Measurements from ENCODE around the gene ZNF670.
A peak's percentile ranks its signal among the peaks of the same experiment; 100 is the strongest.
"Not testable (repeated sequence)": the region's sequence is repeated elsewhere in the genome, so short reads cannot be mapped to it uniquely, and the experiment has no call there.

Gene ZNF670

DNA sequence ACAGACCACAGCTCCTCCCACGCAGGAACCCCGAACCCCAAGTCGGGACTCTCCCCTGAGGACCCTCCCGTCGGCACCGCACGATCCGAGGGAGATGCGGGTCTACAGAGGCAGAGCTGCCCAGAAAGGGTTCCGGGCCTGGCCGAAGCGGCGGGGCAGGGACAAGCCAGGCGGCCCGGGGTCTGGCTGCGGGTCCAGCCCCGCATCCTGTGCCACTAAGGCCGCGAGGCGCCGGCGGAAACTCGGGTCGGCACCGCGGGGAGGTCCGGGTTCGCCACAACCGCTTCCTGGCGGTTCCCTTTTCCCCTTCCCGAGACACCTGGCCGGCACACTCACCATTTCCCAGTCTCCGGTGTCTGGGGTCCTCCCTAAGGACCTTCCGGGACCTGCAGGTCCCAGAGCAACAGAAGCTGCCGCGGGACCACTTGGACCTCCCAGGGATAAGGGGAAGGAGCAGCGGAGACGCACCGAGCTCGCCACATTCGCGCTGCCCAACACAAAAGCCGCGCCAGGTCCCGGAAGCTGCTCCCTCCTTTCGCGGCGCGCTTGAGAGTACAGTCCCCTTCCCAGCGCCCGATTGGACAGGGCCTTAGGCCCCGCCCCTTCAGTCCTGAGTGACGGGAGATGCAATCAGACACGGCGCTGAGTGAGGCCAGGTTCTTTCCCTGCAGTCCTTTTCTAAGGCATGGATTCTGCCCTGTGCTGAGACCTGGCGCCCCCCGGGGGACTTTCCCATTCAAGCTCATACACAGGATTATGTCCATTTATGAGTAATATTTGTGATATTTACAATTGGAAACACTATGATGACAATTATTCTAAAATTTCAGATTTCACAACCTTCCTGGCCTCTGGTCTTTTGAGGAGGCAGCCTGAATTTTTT, at the start of gene ZNF670:
Gene ZNF670, minus strand, starts transcription at position 554 of the 883 bp plus-strand sequence. Its CDS starts 215 bp downstream, at position 339.
- DNase-seq (ENCODE audit: low read depth, low spot score) = peak; percentile 63
- H3K9me3 ChIP-seq (ENCODE audit: low read depth, low read length) = peaks cover 7% of the 10 kb centered on the region
- H3K27ac ChIP-seq = 0 out of 2 replicates have a peak within 1 kb of the TSS, but pooled peaks have one; percentile 17
- H3K9ac ChIP-seq (ENCODE audit: insufficient read length) = peak within 1 kb of the TSS; percentile 93
- H3K4me3 ChIP-seq = peak within 1 kb of the TSS; percentile 94
- H3K36me3 ChIP-seq (ENCODE audit: insufficient read depth, low read length) = peaks cover 20% of the 10 kb centered on the region
- TF ChIP-seq FOXP2 (optimal IDR thresholded peaks at IDR 0.05; ENCODE audit: control extremely low read depth, extremely low read length, insufficient read depth) = no peak
- TF ChIP-seq POLR2AphosphoS5 (IDR thresholded peaks at IDR 0.05; ENCODE audit: borderline replicate concordance, low read depth, low read length) = peak; percentile 96
- TF ChIP-seq EZH2 (IDR thresholded peaks at IDR 0.05) = no peak

DNA sequence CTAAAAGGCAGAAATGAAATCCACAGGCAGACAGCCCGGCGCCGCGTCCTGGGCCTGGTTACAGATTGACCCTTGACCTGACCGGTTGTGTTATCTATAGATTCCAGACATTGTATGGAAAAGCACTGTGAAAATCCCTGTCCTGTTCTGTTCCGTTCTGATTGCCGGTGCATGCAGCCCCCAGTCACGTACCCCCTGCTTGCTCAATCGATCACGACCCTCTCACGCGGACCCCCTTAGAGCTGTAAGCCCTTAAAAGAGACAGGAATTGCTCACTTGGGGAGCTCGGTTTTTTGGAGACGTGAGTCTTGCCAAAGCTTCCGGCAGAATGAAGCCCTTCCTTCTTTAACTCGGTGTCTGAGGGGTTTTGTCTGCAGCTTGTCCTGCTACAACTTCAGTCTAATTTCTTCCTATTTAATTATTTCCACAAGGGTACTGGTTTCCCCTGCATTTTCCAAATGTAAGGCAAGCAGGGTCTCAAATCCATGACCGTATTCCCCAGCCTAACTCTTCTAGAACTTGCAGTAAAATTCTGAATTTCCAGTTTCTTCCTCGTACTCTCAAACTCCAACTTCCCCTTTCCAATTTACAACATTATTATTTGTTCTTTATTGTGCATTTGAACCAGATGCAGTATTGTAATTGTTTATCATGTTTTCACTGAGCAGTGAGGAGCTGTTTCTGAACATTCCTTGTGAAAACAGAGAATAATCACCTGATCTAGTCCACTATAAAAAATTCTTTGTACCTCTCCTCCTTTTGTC, 49.1 kb upstream of the ZNF670 start:
- H3K36me3 ChIP-seq (ENCODE audit: insufficient read depth, low read length) = peaks cover 29% of the 10 kb centered on the region
- not testable (repeated sequence) for DNase-seq (ENCODE audit: low read depth, low spot score); H3K9ac ChIP-seq (ENCODE audit: insufficient read length)
- H3K27ac ChIP-seq = 0 out of 2 replicates have a peak overlapping the region, but pooled peaks have one; percentile 36
- H3K9me3 ChIP-seq (ENCODE audit: low read depth, low read length) = peaks cover 17% of the 10 kb centered on the region
- H3K4me3 ChIP-seq = peak overlapping the region; percentile 58

- not testable (repeated sequence) for DNase-seq (ENCODE audit: low read depth, low spot score)
These were observed 48.0 kb upstream of the ZNF670 start for GRCh38 chr1:247126601-247127000.

GRCh38 chr1:247126166-247126565, 47.6 kb upstream of the ZNF670 start:
- not testable (repeated sequence) for H3K9ac ChIP-seq (ENCODE audit: insufficient read length); H3K27ac ChIP-seq; DNase-seq (ENCODE audit: low read depth, low spot score); H3K9me3 ChIP-seq (ENCODE audit: low read depth, low read length); H3K4me3 ChIP-seq
- peaks cover 14% of the 10 kb centered on the region for H3K36me3 ChIP-seq (ENCODE audit: insufficient read depth, low read length)

More at GRCh38 chr1:247126601-247127000, 48.0 kb upstream of the ZNF670 start:
- H3K4me3 ChIP-seq; H3K9ac ChIP-seq (ENCODE audit: insufficient read length); H3K27ac ChIP-seq: not testable (repeated sequence)
- Histone ChIP-seq H3K36me3 (ENCODE audit: insufficient read depth, low read length) (peaks cover 18% of the 10 kb centered on the region), H3K9me3 (ENCODE audit: low read depth, low read length) (peaks cover 13% of the 10 kb centered on the region)

DNA sequence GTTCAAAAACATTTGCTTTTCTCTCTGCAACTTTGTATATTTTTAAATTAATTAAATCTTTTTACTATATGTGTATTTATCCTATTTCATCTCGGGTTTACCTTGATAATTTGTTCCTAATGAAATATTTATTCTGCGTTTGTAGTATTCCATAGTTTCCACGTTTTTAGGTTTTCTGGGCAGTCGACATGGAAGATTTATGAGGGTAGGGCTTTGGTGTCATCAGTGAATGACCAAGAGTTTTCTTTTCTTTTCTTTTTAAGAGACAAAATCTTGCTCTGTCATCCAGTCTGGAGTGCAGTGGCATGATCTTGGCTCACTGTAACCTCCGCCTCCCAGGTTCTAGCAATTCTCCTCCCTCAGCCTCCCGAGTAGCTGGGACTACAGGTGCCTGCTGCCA, 42.8 kb upstream of the ZNF670 start:
- no peak for DNase-seq (ENCODE audit: low read depth, low spot score)
- Histone ChIP-seq H3K27ac (no peak overlapping the region), H3K9ac (ENCODE audit: insufficient read length) (no peak overlapping the region), H3K36me3 (ENCODE audit: insufficient read depth, low read length) (no peaks in the 10 kb centered on the region), H3K4me3 (no peak overlapping the region), H3K9me3 (ENCODE audit: low read depth, low read length) (no peaks in the 10 kb centered on the region)
- no peak for TF ChIP-seq EZH2 (IDR thresholded peaks at IDR 0.05)
- TF ChIP-seq FOXP2 (optimal IDR thresholded peaks at IDR 0.05; ENCODE audit: control extremely low read depth, extremely low read length, insufficient read depth) = no peak
- no peak for TF ChIP-seq POLR2AphosphoS5 (IDR thresholded peaks at IDR 0.05; ENCODE audit: borderline replicate concordance, low read depth, low read length)

DNA sequence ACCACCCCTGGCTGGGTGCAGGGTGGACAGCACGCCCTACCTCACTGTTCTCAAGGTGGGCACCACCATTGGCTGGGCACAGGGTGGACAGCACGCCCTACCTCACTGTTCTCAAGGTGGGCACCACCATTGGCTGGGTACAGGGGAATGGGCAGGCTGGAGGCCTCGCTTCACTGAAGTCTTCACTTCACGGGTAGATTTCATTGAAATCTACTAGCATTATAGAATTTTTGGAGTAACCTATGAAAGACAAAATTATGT, 41.7 kb upstream of the ZNF670 start:
- H3K36me3 ChIP-seq (ENCODE audit: insufficient read depth, low read length); H3K27ac ChIP-seq; DNase-seq (ENCODE audit: low read depth, low spot score); H3K9me3 ChIP-seq (ENCODE audit: low read depth, low read length); H3K4me3 ChIP-seq; H3K9ac ChIP-seq (ENCODE audit: insufficient read length): not testable (repeated sequence)

DNA sequence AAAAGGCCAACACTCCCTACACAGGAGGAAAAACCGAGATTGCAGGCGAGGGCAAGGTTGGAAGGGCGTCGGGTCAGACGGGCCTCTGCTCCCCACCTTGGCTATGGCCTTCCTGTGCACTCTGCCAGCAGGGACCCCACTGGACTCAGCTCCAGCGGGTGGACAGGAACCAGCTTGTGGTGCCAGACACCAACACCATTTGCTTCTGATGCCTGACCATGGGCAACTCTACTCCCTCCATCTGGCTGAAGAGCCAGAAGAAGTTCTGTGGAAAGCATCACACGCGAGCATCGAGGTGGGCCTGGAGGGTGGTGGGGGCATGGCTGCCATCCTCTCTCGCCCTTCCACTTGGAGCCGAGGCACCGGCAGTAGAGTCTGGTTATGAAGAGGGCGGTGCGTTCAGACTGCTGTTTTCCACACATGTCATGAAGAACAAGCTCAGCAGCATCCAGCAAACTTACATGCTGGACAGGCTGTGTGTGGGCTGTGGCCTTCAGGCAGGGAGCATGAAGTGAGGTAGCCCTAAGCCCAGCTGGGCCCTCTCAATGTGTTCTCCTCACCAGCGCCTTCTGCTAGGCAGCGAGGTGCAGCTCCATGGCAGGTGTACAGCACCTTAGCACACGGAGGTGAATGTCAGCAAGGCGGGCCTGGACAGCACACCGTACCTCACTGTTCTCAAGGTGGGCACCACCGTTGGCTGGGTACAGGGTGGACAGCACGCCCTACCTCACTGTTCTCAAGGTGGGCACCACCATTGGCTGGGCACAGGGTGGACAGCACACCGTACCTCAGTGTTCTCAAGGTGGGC, 41.2 kb upstream of the ZNF670 start:
- Histone ChIP-seq H3K4me3 (no peak overlapping the region), H3K9me3 (ENCODE audit: low read depth, low read length) (no peaks in the 10 kb centered on the region), H3K9ac (ENCODE audit: insufficient read length) (no peak overlapping the region), H3K27ac (no peak overlapping the region), H3K36me3 (ENCODE audit: insufficient read depth, low read length) (no peaks in the 10 kb centered on the region)
- TF ChIP-seq FOXP2 (optimal IDR thresholded peaks at IDR 0.05; ENCODE audit: control extremely low read depth, extremely low read length, insufficient read depth) (no peak), POLR2AphosphoS5 (IDR thresholded peaks at IDR 0.05; ENCODE audit: borderline replicate concordance, low read depth, low read length) (no peak), EZH2 (IDR thresholded peaks at IDR 0.05) (no peak)
- no peak for DNase-seq (ENCODE audit: low read depth, low spot score)

DNA sequence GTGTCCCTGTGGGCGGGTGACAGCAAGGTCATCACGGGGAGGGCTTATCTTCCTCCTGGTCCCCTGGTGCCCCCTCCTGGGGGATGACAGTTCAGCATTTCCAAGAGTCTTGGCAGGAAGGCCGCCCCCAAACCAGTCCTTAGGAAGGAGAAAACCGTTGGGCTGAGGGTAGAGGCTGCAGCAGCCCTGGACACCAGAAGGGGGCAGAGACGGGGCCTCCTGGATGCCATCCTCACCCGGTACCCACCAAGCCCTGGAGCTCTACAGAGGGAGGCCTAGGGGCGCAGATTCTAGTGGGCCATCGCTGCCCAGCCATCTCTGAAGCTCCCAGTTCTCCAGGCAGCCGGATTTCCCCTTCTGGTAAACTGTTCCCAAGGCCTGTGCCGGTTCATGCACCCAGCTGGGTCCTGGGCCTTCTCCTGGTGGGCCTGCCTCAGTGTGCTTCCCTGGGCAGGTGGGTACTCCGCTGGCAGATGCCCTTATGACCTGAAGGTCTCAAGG, 40.4 kb upstream of the ZNF670 start:
- DNase-seq (ENCODE audit: low read depth, low spot score) = no peak
- Histone ChIP-seq H3K4me3 (no peak overlapping the region), H3K27ac (no peak overlapping the region), H3K36me3 (ENCODE audit: insufficient read depth, low read length) (no peaks in the 10 kb centered on the region), H3K9me3 (ENCODE audit: low read depth, low read length) (no peaks in the 10 kb centered on the region), H3K9ac (ENCODE audit: insufficient read length) (no peak overlapping the region)
- TF ChIP-seq FOXP2 (optimal IDR thresholded peaks at IDR 0.05; ENCODE audit: control extremely low read depth, extremely low read length, insufficient read depth) (no peak), POLR2AphosphoS5 (IDR thresholded peaks at IDR 0.05; ENCODE audit: borderline replicate concordance, low read depth, low read length) (no peak), EZH2 (IDR thresholded peaks at IDR 0.05) (no peak)
